Measurements from ENCODE around the gene STK38. TPM values are rescaled to one million over a fixed set of nuclear protein-coding genes. Genes with fewer than 3 reads are reported as not detected.

STK38 gene
- total RNA-seq, 3 donors from 2014 or later = 67.3 to 80.7 (median 69.9) TPM

GRCh38 chr6:36525346-36525745, 21.9 kb downstream of the STK38 start:
- TF ChIP-seq, protein P1, sequence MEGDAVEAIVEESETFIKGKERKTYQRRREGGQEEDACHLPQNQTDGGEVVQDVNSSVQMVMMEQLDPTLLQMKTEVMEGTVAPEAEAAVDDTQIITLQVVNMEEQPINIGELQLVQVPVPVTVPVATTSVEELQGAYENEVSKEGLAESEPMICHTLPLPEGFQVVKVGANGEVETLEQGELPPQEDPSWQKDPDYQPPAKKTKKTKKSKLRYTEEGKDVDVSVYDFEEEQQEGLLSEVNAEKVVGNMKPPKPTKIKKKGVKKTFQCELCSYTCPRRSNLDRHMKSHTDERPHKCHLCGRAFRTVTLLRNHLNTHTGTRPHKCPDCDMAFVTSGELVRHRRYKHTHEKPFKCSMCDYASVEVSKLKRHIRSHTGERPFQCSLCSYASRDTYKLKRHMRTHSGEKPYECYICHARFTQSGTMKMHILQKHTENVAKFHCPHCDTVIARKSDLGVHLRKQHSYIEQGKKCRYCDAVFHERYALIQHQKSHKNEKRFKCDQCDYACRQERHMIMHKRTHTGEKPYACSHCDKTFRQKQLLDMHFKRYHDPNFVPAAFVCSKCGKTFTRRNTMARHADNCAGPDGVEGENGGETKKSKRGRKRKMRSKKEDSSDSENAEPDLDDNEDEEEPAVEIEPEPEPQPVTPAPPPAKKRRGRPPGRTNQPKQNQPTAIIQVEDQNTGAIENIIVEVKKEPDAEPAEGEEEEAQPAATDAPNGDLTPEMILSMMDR (IDR thresholded peaks at IDR 0.05) = no peak
- ATAC-seq (no peak), DNase-seq (no peak)
- Histone ChIP-seq H3K4me1 (ENCODE audit: low read depth) (peaks cover 11% of the 10 kb centered on the region), H3K4me3 (no peak overlapping the region), H3K36me3 (ENCODE audit: low read depth) (no peaks in the 10 kb centered on the region), H3K9me3 (no peaks in the 10 kb centered on the region)
- intact Hi-C loops (cut with DNase I, micrococcal nuclease) = no loop called here

- DNase-seq (no peak), ATAC-seq (no peak)
- H3K4me3 ChIP-seq = no peak overlapping the region
- intact Hi-C loops (cut with DNase I, micrococcal nuclease) = no loop called here
- TF ChIP-seq, protein P1 (IDR thresholded peaks at IDR 0.05) = no peak
- peaks cover 11% of the 10 kb centered on the region for H3K4me1 ChIP-seq (ENCODE audit: low read depth)
- no peaks in the 10 kb centered on the region for H3K9me3 ChIP-seq
- no peaks in the 10 kb centered on the region for H3K36me3 ChIP-seq (ENCODE audit: low read depth)
These were observed 22.4 kb downstream of the STK38 start for GRCh38 chr6:36524871-36525270.

- DNase-seq (no peak), ATAC-seq (no peak)
- intact Hi-C loops (cut with DNase I, micrococcal nuclease) = no loop called here
- peaks cover 11% of the 10 kb centered on the region for H3K4me1 ChIP-seq (ENCODE audit: low read depth)
- H3K36me3 ChIP-seq (ENCODE audit: low read depth) = no peaks in the 10 kb centered on the region
- no peaks in the 10 kb centered on the region for H3K9me3 ChIP-seq
- TF ChIP-seq, protein P1 (IDR thresholded peaks at IDR 0.05) = no peak
- H3K4me3 ChIP-seq = no peak overlapping the region
These were observed 23.3 kb downstream of the STK38 start for GRCh38 chr6:36523936-36524499.

- no peak for ATAC-seq
- no peaks in the 10 kb centered on the region for H3K36me3 ChIP-seq (ENCODE audit: low read depth)
- TF ChIP-seq, protein P1 (IDR thresholded peaks at IDR 0.05) = no peak
- DNase-seq = no peak
- peaks cover 11% of the 10 kb centered on the region for H3K4me1 ChIP-seq (ENCODE audit: low read depth)
- no peak overlapping the region for H3K4me3 ChIP-seq
- H3K9me3 ChIP-seq = no peaks in the 10 kb centered on the region
- intact Hi-C loops (cut with DNase I, micrococcal nuclease) = no loop called here
These were observed 23.8 kb downstream of the STK38 start for GRCh38 chr6:36523451-36523850.

DNA sequence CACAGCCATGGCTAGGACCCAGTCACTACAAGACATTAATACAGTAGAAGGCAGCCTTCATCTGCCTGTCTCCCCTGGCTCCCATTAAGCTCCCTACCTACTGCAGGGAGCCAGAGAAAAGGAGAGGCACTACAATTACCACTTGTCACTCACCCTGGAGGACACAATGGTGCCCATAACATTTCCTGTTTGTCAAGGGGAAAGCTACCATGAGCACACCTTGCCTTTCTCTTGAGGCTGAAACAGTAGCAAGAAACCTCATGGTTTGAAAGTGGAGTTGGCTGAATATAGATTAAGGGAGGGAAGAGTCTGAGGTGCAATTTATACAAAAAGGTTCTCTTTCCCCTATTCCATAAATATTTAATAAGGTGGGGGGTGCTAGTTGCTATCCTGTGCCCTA, 27.9 kb downstream of the STK38 start:
- Histone ChIP-seq H3K9me3 (no peaks in the 10 kb centered on the region), H3K4me3 (no peak overlapping the region), H3K4me1 (ENCODE audit: low read depth) (peaks cover 13% of the 10 kb centered on the region), H3K36me3 (ENCODE audit: low read depth) (no peaks in the 10 kb centered on the region)
- DNase-seq (no peak), ATAC-seq (no peak)
- intact Hi-C loops (cut with DNase I, micrococcal nuclease) = no loop called here
- TF ChIP-seq, protein P1 (IDR thresholded peaks at IDR 0.05) = no peak

GRCh38 chr6:36517408-36517807, 29.9 kb downstream of the STK38 start:
- intact Hi-C loops (cut with DNase I, micrococcal nuclease) = no loop called here
- ATAC-seq (no peak), DNase-seq (no peak)
- no peak overlapping the region for H3K4me3 ChIP-seq
- no peaks in the 10 kb centered on the region for H3K36me3 ChIP-seq (ENCODE audit: low read depth)
- peaks cover 12% of the 10 kb centered on the region for H3K4me1 ChIP-seq (ENCODE audit: low read depth)
- TF ChIP-seq, protein P1 (IDR thresholded peaks at IDR 0.05) = no peak
- no peaks in the 10 kb centered on the region for H3K9me3 ChIP-seq

Measured in mucosa of descending colon (tissue), 3 donors.